Upper lobe of left lung (tissue), 6 donors: ENCODE measurements around the gene LDB2. TPM values are rescaled to one million over a fixed set of nuclear protein-coding genes. Genes with fewer than 3 reads are reported as not detected.

Source experiments
- ATAC-seq, 2 donors: fragments of 200-7000 bp; cut with Tn5 transposase; one replicate each; pipeline ENCODE4 v1.9.1; 2022; ENCODE audit warnings: mild to moderate bottlenecking in 2 of 2, moderate library complexity in 2 of 2; ENCODE audit not compliant: low FRiP score in 2 of 2
- DNase-seq, 2 donors: peaks; one replicate each; pipeline ENCODE4 v3.0.0-alpha.2; 2019 to 2020
- H3K27ac ChIP-seq, 4 donors: fragments of 200-600 bp; sonication (generic); one replicate each; pipeline ENCODE4 v1.5.1; 2016 to 2019
- H3K27me3 ChIP-seq, 4 donors: fragments of 200-600 bp; sonication (generic); one replicate each; pipeline ENCODE4 v1.5.1; 2017 to 2019
- H3K36me3 ChIP-seq, 4 donors: fragments of 200-600 bp; sonication (generic); one replicate each; pipeline ENCODE4 v1.5.1; 2016 to 2019
- H3K4me1 ChIP-seq, 4 donors: fragments of 200-600 bp; sonication (generic); one replicate each; pipeline ENCODE4 v1.5.1; 2018 to 2019
- H3K4me3 ChIP-seq, 4 donors: fragments of 200-600 bp; sonication (generic); one replicate each; pipeline ENCODE4 v1.5.1; 2017 to 2019; ENCODE audit warnings: mild to moderate bottlenecking in 2 of 4, moderate library complexity in 1 of 4
- H3K9me3 ChIP-seq, 4 donors: fragments of 200-600 bp; sonication (generic); one replicate each; pipeline ENCODE4 v1.5.1; 2018 to 2019
- EP300 ChIP-seq, 4 donors: sonication (generic); formaldehyde crosslinking; IDR thresholded peaks; one replicate each; pipeline ENCODE4 v1.5.1; 2017; ENCODE audit warnings: antibody characterized with exemption in 4 of 4, control low read depth in 2 of 4
- POLR2A ChIP-seq, 4 donors: fragments of 450-650 bp; IDR thresholded peaks; one replicate each; pipeline ENCODE4 v1.5.1; 2016 to 2017; ENCODE audit warnings: antibody characterized with exemption in 4 of 4, mild to moderate bottlenecking in 2 of 4
- POLR2AphosphoS5 ChIP-seq, 2 donors: sonication (generic); formaldehyde crosslinking; IDR thresholded peaks; one replicate each; pipeline ENCODE4 v1.5.1; 2017; ENCODE audit warnings: antibody characterized with exemption in 2 of 2
- WGBS, 2 donors: methylation state at CpG; one replicate each; pipeline ENCODE4 v1.1.5; 2017 to 2018; 5-methylcytosine and 5-hydroxymethylcytosine counted together
- total RNA-seq, 6 donors: library from RNA; depleted of rRNA in 4 of 6; stranded (reverse); fragments of >200 nt in 4 of 6; gene quantifications; one replicate each; pipeline versions ENCODE4 v1.1.0 to v1.2.1, GENCODE V29; 2016 to 2021
- TF ChIP-seq, protein P1 (sequence below), 6 experiments: fragments of 450-650 bp in 4 of 6; fragments of 200-600 bp in 2 of 6; sonication (generic) in 2 of 6; IDR thresholded peaks; one replicate each; pipeline ENCODE4 v1.5.1; 2016 to 2019; ENCODE audit warnings: antibody characterized with exemption in 6 of 6
- donor health status: DM: no; HTN: no; CAD: no; lungs with moderate emphysema.
- donor health status: DM: no; HTN: yes; CAD: no; lungs with severe emphysema.

Gene LDB2
- total RNA-seq, 6 donors from 2014 or later = 34.6 to 94.4 (median 45.9) TPM

DNA sequence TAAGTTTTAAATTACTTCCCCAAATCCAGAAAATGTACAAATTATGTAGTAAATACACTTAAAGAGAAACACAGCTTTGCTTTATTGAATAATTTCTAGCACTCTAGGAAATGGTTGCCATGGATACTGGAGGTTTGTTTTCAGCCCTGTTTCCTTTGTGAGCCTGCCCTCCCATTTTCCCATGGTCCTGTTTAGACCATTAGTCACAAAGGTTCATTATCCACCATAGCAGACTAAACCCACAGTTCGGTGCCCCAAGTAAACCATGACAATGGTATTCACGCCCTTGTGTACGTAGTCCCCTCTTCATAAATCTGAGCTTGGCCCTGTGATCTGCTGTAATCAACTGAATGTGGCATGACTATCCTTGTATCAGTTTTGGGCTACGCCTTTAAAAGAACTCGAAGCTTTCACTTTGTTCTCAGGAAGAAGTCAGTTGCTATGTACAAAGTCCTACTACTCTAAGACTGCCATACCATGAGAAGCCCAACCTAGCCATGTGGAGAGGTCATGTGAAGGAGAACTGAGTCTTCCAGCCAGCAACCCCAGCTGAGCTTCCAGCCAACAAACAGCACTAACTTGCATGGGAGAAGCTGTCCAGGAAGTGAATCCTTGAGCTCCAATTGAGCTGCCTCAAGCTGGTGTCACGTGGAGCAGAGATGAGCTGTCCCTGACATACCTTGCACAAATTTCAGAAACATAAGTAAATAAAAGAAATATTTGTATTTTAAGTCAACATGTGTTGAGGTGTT lies 300.4 kb downstream of the LDB2 start:
- TF ChIP-seq, protein P1, sequence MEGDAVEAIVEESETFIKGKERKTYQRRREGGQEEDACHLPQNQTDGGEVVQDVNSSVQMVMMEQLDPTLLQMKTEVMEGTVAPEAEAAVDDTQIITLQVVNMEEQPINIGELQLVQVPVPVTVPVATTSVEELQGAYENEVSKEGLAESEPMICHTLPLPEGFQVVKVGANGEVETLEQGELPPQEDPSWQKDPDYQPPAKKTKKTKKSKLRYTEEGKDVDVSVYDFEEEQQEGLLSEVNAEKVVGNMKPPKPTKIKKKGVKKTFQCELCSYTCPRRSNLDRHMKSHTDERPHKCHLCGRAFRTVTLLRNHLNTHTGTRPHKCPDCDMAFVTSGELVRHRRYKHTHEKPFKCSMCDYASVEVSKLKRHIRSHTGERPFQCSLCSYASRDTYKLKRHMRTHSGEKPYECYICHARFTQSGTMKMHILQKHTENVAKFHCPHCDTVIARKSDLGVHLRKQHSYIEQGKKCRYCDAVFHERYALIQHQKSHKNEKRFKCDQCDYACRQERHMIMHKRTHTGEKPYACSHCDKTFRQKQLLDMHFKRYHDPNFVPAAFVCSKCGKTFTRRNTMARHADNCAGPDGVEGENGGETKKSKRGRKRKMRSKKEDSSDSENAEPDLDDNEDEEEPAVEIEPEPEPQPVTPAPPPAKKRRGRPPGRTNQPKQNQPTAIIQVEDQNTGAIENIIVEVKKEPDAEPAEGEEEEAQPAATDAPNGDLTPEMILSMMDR (IDR thresholded peaks at IDR 0.05) = no peak
- TF ChIP-seq POLR2A (IDR thresholded peaks at IDR 0.05) (no peak), POLR2AphosphoS5 (IDR thresholded peaks at IDR 0.05) (no peak), EP300 (IDR thresholded peaks at IDR 0.05) (no peak)
- ATAC-seq (no peak), DNase-seq (no peak)
- H3K27ac ChIP-seq = peak overlapping the region in 1 of 4 donors; percentile 5
- no peaks in the 10 kb centered on the region for H3K27me3 ChIP-seq
- H3K4me3 ChIP-seq = no peak overlapping the region
- H3K4me1 ChIP-seq = no peaks in the 10 kb centered on the region
- no peaks in the 10 kb centered on the region for H3K36me3 ChIP-seq
- no peaks in the 10 kb centered on the region for H3K9me3 ChIP-seq
- WGBS, 2 donors = 77 to 79% methylated on average over 6 of the region's 6 CpGs

DNA sequence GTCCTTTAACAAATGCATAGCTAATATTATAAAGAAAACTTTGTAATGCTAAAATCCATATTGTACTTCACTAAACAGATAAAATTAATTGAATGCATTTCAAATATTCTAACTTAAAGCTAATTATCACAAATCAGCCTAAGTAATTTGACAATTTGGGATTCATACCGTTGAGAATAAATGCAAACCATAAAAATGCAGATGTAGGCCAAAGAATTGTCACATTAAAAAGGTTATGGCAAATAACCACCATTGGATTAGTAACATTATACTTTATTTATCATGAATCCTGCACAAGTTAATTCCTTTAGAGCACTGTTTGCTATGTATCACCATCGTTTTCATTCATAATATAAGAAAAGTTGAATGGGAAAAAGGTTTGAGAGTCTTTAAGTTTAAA lies 301.0 kb downstream of the LDB2 start:
- ATAC-seq (no peak), DNase-seq (no peak)
- H3K27ac ChIP-seq = no peak overlapping the region
- no peaks in the 10 kb centered on the region for H3K4me1 ChIP-seq
- no peaks in the 10 kb centered on the region for H3K36me3 ChIP-seq
- H3K9me3 ChIP-seq = no peaks in the 10 kb centered on the region
- H3K4me3 ChIP-seq = no peak overlapping the region
- no peaks in the 10 kb centered on the region for H3K27me3 ChIP-seq
- WGBS, 2 donors = 49 to 74% methylated on average over 2 of the region's 2 CpGs
- TF ChIP-seq EP300 (IDR thresholded peaks at IDR 0.05) (no peak), POLR2AphosphoS5 (IDR thresholded peaks at IDR 0.05) (no peak), POLR2A (IDR thresholded peaks at IDR 0.05) (no peak)
- TF ChIP-seq, protein P1 (IDR thresholded peaks at IDR 0.05) = no peak

DNA sequence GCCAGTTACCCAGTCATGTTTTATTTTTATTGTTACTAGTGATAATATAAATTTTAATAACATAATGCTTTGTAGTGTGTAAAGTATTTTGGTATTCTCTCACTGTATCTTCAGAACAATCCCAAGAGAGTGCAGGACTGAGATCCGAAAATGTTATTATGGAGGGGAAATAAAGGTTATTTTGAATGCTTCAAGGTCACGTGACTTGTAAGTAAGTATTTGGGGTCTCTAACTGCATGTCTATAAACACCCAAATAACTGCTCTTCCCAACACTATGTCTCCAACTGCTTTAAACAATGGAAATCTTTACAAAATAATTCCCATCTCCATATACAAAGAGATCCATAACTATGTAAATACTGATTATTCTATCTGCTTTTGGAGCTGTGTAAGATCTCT lies 302.2 kb downstream of the LDB2 start:
- Histone ChIP-seq H3K27me3 (no peaks in the 10 kb centered on the region), H3K36me3 (no peaks in the 10 kb centered on the region), H3K4me1 (no peaks in the 10 kb centered on the region), H3K27ac (no peak overlapping the region), H3K9me3 (no peaks in the 10 kb centered on the region), H3K4me3 (no peak overlapping the region)
- 91% methylated on average over 2 of the region's 2 CpGs for WGBS, 2 donors
- DNase-seq (no peak), ATAC-seq (no peak)
- TF ChIP-seq, protein P1 (IDR thresholded peaks at IDR 0.05) = no peak
- TF ChIP-seq EP300 (IDR thresholded peaks at IDR 0.05) (no peak), POLR2A (IDR thresholded peaks at IDR 0.05) (no peak)

DNA sequence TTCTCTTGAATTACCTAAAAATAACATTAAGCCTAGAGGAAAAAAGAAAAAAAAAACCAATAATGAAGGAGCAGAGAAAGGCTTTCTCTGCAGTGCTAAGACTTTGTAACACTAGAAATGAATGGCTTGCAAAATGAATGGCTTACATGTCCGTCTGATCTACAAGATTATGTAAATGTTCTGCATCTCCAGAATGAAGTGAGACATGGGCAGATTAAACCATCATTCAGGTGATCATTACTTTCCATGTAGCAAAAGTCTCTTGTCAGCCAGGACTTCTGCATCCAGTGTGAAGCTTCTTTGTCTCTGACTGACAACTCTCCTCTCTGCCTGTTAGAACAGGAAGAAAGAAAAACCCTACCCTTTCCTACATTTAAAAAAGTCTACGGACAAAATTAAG lies 304.3 kb downstream of the LDB2 start:
- Histone ChIP-seq H3K27ac (no peak overlapping the region), H3K9me3 (no peaks in the 10 kb centered on the region), H3K4me1 (no peaks in the 10 kb centered on the region), H3K4me3 (no peak overlapping the region), H3K36me3 (peaks cover 0 to 6% (median 0%) of the 10 kb centered on the region in 4 donors), H3K27me3 (no peaks in the 10 kb centered on the region)
- ATAC-seq = no peak
- DNase-seq = no peak
- TF ChIP-seq, protein P1 (IDR thresholded peaks at IDR 0.05) = no peak
- TF ChIP-seq POLR2A (IDR thresholded peaks at IDR 0.05) (no peak), POLR2AphosphoS5 (IDR thresholded peaks at IDR 0.05) (no peak), EP300 (IDR thresholded peaks at IDR 0.05) (no peak)
- 71 to 77% methylated on average over 2 of the region's 2 CpGs for WGBS, 2 donors

DNA sequence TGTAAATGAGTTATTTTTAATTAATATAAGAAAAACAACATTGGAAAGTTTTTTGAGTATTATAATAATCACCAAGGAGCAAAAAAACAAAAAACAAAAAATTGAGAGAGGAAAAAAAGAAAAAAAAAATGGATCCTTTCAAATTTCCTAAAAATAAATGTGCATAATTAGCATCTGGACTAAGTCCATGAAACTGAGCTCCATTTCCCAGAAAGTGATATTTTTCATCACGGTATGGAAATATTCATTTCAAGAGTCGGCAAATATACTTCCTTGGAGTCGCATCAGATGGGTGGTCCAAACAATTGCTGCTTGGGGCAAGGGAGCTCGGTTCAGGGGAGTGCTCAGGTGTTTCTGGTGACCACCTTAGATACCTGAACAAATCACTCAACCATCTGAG lies 305.1 kb downstream of the LDB2 start:
- H3K27ac ChIP-seq = no peak overlapping the region
- no peak overlapping the region for H3K4me3 ChIP-seq
- H3K9me3 ChIP-seq = no peaks in the 10 kb centered on the region
- no peaks in the 10 kb centered on the region for H3K27me3 ChIP-seq
- DNase-seq = no peak
- ATAC-seq = no peak
- TF ChIP-seq, protein P1 (IDR thresholded peaks at IDR 0.05) = no peak
- no peak for TF ChIP-seq POLR2AphosphoS5 (IDR thresholded peaks at IDR 0.05)
- no peak for TF ChIP-seq EP300 (IDR thresholded peaks at IDR 0.05)
- no peak for TF ChIP-seq POLR2A (IDR thresholded peaks at IDR 0.05)
- peaks cover 0 to 11% (median 0%) of the 10 kb centered on the region in 4 donors for H3K36me3 ChIP-seq
- no peaks in the 10 kb centered on the region for H3K4me1 ChIP-seq
- 62 to 80% methylated on average over 4 of the region's 4 CpGs for WGBS, 2 donors
